CD4-positive, alpha-beta T cell treated with Interleukin-15 for 4 hours (primary cell): ENCODE results near the gene CROCC2.

Experiments used
- DNase-seq: peaks from one replicate; pipeline ENCODE4 v3.0.0-alpha.2; 2020; ENCODE audit warnings: low spot score

The CROCC2 gene

GRCh38 chr2:240933966-240934700 lies 28.0 kb downstream of the CROCC2 start:
- no peak for DNase-seq

- no peak for DNase-seq
Observed at GRCh38 chr2:240934701-240935102, 28.6 kb downstream of the CROCC2 start.

GRCh38 chr2:240935103-240935876 lies 29.2 kb downstream of the CROCC2 start:
- no peak for DNase-seq

GRCh38 chr2:240936106-240936505 lies 30.0 kb downstream of the CROCC2 start:
- no peak for DNase-seq

- no peak for DNase-seq
Observed at GRCh38 chr2:240946046-240946445, 39.9 kb downstream of the CROCC2 start.

GRCh38 chr2:240946654-240947053 lies 40.5 kb downstream of the CROCC2 start:
- no peak for DNase-seq

GRCh38 chr2:240947176-240947575 lies 41.0 kb downstream of the CROCC2 start:
- DNase-seq, result no peak

- DNase-seq, result no peak
Observed at GRCh38 chr2:240947607-240948006, 41.5 kb downstream of the CROCC2 start.

- no peak for DNase-seq
Observed at GRCh38 chr2:240948086-240948485, 42.0 kb downstream of the CROCC2 start.

GRCh38 chr2:240948905-240949790 lies 43.0 kb downstream of the CROCC2 start:
- DNase-seq, result no peak

- DNase-seq, result no peak
Observed at GRCh38 chr2:240949791-240950705, 43.9 kb downstream of the CROCC2 start.

- DNase-seq, result no peak
Observed at GRCh38 chr2:240951045-240951594, 45.0 kb downstream of the CROCC2 start.

- no peak for DNase-seq
Observed at GRCh38 chr2:240952496-240953246, 46.5 kb downstream of the CROCC2 start.

- no peak for DNase-seq
Observed at GRCh38 chr2:240953426-240954410, 47.6 kb downstream of the CROCC2 start.

GRCh38 chr2:240954436-240955305 lies 48.5 kb downstream of the CROCC2 start:
- DNase-seq, result no peak

- DNase-seq, result no peak
Observed at GRCh38 chr2:240955306-240956170, 49.4 kb downstream of the CROCC2 start.
